HUES48 (cell line): ENCODE data around the gene FER.

ENCODE experiments used
- H3K27ac ChIP-seq: one replicate; pipeline ENCODE4 v1.7.0; 2013; ENCODE audit warnings: low read depth, low read length, inconsistent platforms
- H3K27me3 ChIP-seq: 2 replicates; pipeline ENCODE4 v1.6.1; 2013; ENCODE audit warnings: mild to moderate bottlenecking, low read length; ENCODE audit not compliant: control insufficient read depth, insufficient read depth
- H3K36me3 ChIP-seq: 2 replicates; pipeline ENCODE4 v1.6.1; 2013; ENCODE audit warnings: low read length; ENCODE audit not compliant: control insufficient read depth, insufficient read depth
- H3K4me1 ChIP-seq: 2 replicates; pipeline ENCODE4 v1.6.1; 2013; ENCODE audit warnings: mild to moderate bottlenecking, low read length; ENCODE audit not compliant: control insufficient read depth, insufficient read depth
- H3K4me3 ChIP-seq: 2 replicates; pipeline ENCODE4 v1.5.1; 2013; ENCODE audit warnings: mild to moderate bottlenecking, low read depth, low read length
- H3K9ac ChIP-seq: 2 replicates; pipeline ENCODE4 v1.6.1; 2013; ENCODE audit warnings: mild to moderate bottlenecking, low read depth, low read length, moderate library complexity
- H3K9me3 ChIP-seq: 2 replicates; pipeline ENCODE4 v1.6.1; 2013; ENCODE audit warnings: low read length; ENCODE audit not compliant: control insufficient read depth, insufficient read depth

FER gene

DNA sequence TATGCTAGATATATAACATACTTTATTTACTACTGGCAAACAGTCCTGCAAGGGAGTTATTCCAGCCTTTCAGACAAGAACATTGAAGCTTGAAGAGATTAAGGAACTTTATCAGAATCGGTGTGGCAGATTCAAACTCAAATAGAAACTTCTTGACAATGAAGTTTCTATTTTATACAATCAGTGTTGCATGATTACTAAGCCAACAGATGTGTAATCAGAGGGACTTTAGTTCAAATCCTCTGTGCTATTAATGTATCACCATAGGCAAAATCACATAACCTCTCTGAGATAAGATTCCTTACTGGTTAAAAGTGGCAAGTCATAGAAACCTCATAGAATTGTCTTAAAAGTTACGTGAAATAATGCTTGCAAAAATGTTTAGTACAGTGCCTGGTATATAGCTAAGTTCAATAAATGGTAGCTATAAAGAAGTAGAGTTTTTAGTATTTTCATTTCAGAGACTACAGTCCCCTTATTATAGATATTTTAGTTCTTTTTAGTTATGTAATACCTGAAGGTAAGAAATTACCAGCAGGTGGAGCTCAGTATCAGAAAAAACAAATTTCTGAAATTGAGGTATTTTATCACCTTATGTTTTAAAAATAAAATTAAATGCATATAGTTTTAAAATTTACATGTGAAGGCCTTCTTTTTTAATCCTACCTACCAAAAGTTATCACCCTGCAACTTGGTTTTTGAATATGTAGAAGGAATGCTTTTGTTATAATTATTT lies 172.1 kb downstream of the FER start:
- Histone ChIP-seq H3K27me3 (no peaks in the 10 kb centered on the region), H3K4me3 (no peak overlapping the region), H3K9me3 (no peaks in the 10 kb centered on the region), H3K27ac (no peak overlapping the region), H3K36me3 (no peaks in the 10 kb centered on the region), H3K4me1 (0 out of 2 replicates have a peak, but pooled peaks cover 3% of the 10 kb centered on the region), H3K9ac (no peak overlapping the region)

DNA sequence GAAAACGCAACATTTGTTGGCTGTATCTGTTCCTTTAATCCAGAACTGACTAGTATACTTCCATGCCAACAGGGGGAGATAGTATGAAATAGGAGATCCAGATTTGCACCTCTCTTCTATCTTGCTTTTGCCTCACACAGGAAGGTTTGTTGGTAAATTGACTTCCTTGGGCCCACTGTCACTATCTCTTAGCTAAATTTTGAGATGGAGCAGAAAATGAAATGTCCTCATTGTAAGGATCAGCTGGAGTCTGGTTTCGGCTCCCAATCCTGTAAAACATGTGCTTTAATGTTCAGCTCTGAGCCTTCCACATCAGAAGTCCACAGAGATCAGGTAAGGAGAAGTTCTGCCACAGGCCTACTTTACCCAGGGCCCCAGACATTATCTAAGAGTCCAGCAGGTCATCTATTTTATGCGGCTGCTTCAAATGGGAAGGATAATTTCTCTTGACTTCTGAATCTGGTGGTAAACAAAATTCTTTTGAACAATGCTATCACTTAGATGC lies 176.8 kb downstream of the FER start:
- no peaks in the 10 kb centered on the region for H3K36me3 ChIP-seq
- H3K27ac ChIP-seq: no peak overlapping the region
- no peak overlapping the region for H3K9ac ChIP-seq
- H3K4me3 ChIP-seq: peak overlapping the region; percentile 38; the same call in 1 of the 2 replicates
- H3K9me3 ChIP-seq: no peaks in the 10 kb centered on the region
- 0 out of 2 replicates have a peak, but pooled peaks cover 3% of the 10 kb centered on the region for H3K4me1 ChIP-seq
- H3K27me3 ChIP-seq: no peaks in the 10 kb centered on the region

DNA sequence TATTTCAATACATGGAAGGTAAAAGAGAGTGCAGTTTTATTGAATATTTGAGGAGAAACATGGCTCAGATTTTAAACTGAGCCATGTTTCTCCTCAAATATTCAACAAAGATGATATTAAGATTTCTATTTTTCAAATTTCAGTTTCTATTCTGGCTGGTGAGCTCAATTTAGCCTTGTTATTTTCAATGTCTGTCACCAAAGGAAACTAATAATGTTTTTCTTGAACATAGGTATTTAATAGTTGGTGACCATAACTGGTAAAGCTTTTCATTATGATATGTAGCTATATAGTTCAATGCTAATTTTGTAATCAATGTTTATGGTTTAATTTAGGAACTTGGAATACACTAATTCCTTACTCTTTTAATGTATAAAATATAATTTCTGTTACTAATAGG lies 177.4 kb downstream of the FER start:
- Histone ChIP-seq H3K9ac (no peak overlapping the region), H3K4me1 (0 out of 2 replicates have a peak, but pooled peaks cover 3% of the 10 kb centered on the region), H3K4me3 (no peak overlapping the region), H3K36me3 (no peaks in the 10 kb centered on the region), H3K9me3 (no peaks in the 10 kb centered on the region), H3K27me3 (no peaks in the 10 kb centered on the region), H3K27ac (no peak overlapping the region)

DNA sequence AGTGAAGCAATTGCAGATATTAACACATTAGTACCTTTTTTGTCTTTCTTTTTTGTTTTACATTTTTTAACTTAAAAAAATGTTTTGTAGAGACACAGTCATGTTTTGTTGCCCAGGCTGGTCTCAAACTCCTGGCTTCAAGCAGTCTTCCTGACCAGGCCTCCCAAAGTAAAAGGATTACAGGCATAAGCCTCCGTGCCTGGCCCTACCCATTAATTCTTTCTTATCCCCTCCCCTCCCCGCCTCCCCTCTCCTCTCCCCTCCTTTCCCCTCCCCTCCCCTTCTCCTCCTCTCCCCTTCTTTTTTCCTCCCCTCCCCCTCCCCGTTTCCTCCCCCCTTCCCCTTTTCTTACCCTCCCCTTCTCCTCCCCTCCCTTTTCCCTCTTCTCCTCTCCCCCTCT lies 182.4 kb downstream of the FER start:
- Histone ChIP-seq H3K27me3 (no peaks in the 10 kb centered on the region), H3K4me3 (no peak overlapping the region), H3K9ac (no peak overlapping the region), H3K4me1 (no peaks in the 10 kb centered on the region), H3K36me3 (no peaks in the 10 kb centered on the region), H3K9me3 (no peaks in the 10 kb centered on the region), H3K27ac (no peak overlapping the region)

DNA sequence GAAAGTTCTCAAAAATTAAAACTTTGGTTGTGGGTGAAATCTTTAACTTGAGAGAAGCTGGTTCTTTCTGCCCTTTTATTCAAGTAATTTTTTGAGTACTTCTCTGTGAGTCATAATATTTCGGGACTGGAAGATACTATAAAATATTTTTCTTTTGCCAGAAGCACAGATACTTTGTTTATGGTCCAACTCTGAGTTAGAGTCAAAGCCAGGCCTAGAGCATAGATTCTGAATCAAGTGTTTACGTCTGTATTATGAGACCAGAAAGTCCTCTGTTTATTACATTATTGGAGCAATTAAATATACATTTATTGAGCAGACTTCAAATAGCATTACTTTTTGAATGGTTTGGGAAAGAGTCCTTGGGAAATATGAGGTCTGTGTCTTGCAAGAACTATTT lies 187.9 kb downstream of the FER start:
- no peak overlapping the region for H3K27ac ChIP-seq
- H3K9me3 ChIP-seq: no peaks in the 10 kb centered on the region
- H3K4me1 ChIP-seq: no peaks in the 10 kb centered on the region
- H3K27me3 ChIP-seq: no peaks in the 10 kb centered on the region
- H3K4me3 ChIP-seq: no peak overlapping the region
- H3K9ac ChIP-seq: no peak overlapping the region
- no peaks in the 10 kb centered on the region for H3K36me3 ChIP-seq

DNA sequence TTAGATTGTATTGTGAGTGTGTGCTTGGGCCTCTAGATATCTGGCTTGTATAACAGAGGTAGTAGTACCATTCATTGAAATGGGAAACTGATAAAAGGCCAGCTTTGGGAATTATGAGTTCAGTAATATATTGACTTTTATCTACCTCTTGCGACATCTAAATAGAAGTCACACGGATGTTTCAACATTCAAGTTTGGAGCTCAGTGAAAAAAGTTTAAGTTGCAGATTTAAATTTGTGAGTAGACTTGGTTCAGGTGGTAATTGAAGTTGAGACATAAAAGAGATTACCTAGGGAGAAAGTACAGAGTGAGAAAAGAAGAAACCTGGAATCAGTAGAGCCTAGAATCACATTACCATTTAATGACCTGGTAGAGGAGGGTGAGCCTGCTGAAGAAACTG lies 189.5 kb downstream of the FER start:
- H3K9ac ChIP-seq: no peak overlapping the region
- no peaks in the 10 kb centered on the region for H3K36me3 ChIP-seq
- no peaks in the 10 kb centered on the region for H3K9me3 ChIP-seq
- no peak overlapping the region for H3K4me3 ChIP-seq
- H3K4me1 ChIP-seq: no peaks in the 10 kb centered on the region
- H3K27ac ChIP-seq: no peak overlapping the region
- H3K27me3 ChIP-seq: no peaks in the 10 kb centered on the region

DNA sequence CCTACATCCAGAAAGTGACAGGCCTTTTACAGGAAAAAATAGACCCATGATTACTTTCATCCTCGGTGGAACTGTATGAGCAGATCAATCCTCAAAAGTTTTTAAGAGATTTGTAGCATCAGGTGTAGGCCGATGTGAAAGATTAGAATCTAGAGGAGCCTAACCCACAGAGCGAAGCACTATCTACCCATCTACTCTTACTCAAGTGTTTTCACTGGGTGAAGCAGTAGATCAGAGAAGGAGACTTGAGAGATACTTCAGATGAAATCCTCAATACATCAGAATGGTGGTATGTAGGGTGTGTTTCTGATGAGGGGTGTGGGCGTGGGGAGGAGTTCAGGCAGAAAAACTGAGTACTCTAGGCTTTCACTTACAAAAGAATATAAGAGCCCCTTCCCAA lies 192.8 kb downstream of the FER start:
- Histone ChIP-seq H3K4me3 (no peak overlapping the region), H3K9me3 (no peaks in the 10 kb centered on the region), H3K27me3 (no peaks in the 10 kb centered on the region), H3K27ac (no peak overlapping the region), H3K4me1 (peaks cover 12% of the 10 kb centered on the region), H3K9ac (no peak overlapping the region), H3K36me3 (no peaks in the 10 kb centered on the region)

DNA sequence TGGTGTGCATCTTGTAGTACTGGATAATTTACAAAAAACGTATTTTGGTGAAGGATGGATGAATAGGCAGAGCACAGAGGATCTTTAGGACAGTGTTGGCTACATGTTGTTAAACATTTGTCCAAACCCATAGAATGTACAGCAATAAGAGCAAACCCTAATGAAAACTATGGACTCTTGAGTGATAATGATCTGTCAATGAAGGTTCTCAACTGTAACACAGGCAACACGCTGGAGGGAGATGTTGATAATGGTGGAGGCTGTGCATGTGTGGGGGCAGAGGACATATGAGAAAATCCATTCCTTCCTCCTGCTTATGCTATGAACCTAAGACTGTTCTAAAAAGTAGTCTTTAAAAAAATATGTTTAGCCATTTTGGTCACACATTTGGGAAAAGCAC lies 194.0 kb downstream of the FER start:
- no peaks in the 10 kb centered on the region for H3K36me3 ChIP-seq

DNA sequence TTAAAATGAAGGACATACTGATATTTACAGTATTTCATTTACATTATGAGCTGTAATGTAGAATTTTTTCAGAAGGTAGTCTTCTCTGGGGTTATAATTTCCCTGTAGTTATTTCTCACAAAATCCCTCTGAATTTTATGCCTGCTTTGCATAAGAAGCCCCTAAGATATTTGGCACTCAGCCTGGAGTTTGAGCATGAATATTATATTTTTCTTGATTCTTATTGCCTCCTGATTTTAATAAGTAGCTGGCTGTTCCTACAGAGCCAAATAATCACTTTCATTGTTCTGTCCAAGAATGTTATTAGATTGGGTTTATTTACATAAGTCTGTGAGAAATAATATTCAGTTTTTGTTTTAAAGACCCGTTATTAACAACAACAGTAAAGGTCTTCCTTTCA lies 195.0 kb downstream of the FER start:
- no peaks in the 10 kb centered on the region for H3K9me3 ChIP-seq
- H3K4me3 ChIP-seq: no peak overlapping the region
- no peaks in the 10 kb centered on the region for H3K27me3 ChIP-seq
- H3K9ac ChIP-seq: no peak overlapping the region
- H3K27ac ChIP-seq: no peak overlapping the region
- peaks cover 34% of the 10 kb centered on the region for H3K4me1 ChIP-seq
- H3K36me3 ChIP-seq: no peaks in the 10 kb centered on the region

More for the DNA sequence above, 194.0 kb downstream of the FER start:
- Histone ChIP-seq H3K4me1 (peaks cover 24% of the 10 kb centered on the region), H3K9ac (no peak overlapping the region), H3K27ac (no peak overlapping the region), H3K4me3 (no peak overlapping the region), H3K27me3 (no peaks in the 10 kb centered on the region), H3K9me3 (no peaks in the 10 kb centered on the region)

DNA sequence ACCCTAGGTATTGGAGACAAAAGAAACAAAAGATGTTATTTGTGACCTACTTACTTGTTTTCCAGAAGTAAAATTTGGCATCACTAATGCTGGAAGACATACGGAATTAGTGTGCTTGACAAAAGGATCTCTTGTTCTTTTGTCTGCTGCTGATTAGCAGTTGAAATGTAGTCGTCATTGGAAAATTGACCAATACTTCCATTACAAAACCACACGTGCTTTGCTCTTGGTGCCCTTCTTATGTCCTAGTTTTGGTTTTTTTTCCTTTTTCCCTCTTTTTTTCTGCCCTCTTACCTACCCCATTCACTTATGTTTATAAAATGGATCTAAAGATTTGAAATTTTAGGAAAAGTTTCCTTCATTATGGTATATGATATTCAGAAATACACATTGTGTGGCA lies 197.4 kb downstream of the FER start:
- Histone ChIP-seq H3K36me3 (no peaks in the 10 kb centered on the region), H3K9ac (peak overlapping the region; percentile 43; the same call in 1 of the 2 replicates), H3K9me3 (no peaks in the 10 kb centered on the region), H3K27me3 (no peaks in the 10 kb centered on the region), H3K4me1 (peaks cover 52% of the 10 kb centered on the region), H3K4me3 (peak overlapping the region; percentile 23; the same call in 1 of the 2 replicates), H3K27ac (peak overlapping the region; percentile 62)

DNA sequence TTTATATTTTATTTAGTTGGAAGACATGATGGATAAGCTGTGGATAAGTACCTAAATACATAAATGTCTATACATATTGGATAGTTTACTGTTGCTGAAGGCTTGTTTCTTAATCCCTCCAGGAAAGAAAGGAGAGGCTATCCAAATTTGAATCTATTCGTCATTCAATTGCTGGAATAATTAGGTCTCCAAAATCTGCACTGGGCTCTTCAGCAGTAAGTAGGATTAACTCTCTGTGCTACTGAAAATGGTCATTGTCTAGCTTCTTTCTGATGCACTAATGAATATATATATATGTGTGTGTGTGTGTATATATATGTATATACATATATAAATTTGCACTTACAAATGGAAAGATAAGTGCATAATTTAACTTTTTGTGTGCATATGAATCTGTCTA lies 198.3 kb downstream of the FER start:
- Histone ChIP-seq H3K27me3 (no peaks in the 10 kb centered on the region), H3K36me3 (no peaks in the 10 kb centered on the region), H3K4me1 (peaks cover 52% of the 10 kb centered on the region), H3K9me3 (no peaks in the 10 kb centered on the region), H3K27ac (no peak overlapping the region), H3K4me3 (no peak overlapping the region; the same call in 1 of the 2 replicates), H3K9ac (no peak overlapping the region; the same call in 1 of the 2 replicates)
